Suprapubic skin (tissue), 4 donors: ENCODE data around the gene GNAL. TPM values are rescaled to one million over a fixed set of nuclear protein-coding genes. Genes with fewer than 3 reads are reported as not detected.

Experiments used
- DNase-seq, 2 donors: peaks; one replicate each; pipeline ENCODE4 v3.0.0-alpha.2; 2019; ENCODE audit warnings: low spot score in 2 of 2
- H3K27ac ChIP-seq: fragments of 200-600 bp; sonication (generic); one replicate; pipeline ENCODE4 v1.5.1; 2019
- H3K27me3 ChIP-seq: fragments of 200-600 bp; sonication (generic); one replicate; pipeline ENCODE4 v1.5.1; 2019
- H3K36me3 ChIP-seq: fragments of 200-600 bp; sonication (generic); one replicate; pipeline ENCODE4 v1.5.1; 2019
- H3K4me1 ChIP-seq: fragments of 200-600 bp; sonication (generic); one replicate; pipeline ENCODE4 v1.5.1; 2019
- H3K4me3 ChIP-seq: fragments of 200-600 bp; sonication (generic); one replicate; pipeline ENCODE4 v1.5.1; 2019; ENCODE audit warnings: mild to moderate bottlenecking
- H3K9me3 ChIP-seq: fragments of 200-600 bp; sonication (generic); one replicate; pipeline ENCODE4 v1.5.1; 2019
- CTCF ChIP-seq, 2 donors: fragments of 200-600 bp in 1 of 2; fragments of 450-650 bp in 1 of 2; sonication (generic) in 1 of 2; IDR thresholded peaks; one replicate each; pipeline ENCODE4 v1.5.1; 2016 to 2019; ENCODE audit warnings: antibody characterized with exemption in 2 of 2, mild to moderate bottlenecking in 1 of 2, moderate library complexity in 1 of 2
- EP300 ChIP-seq: sonication (generic); formaldehyde crosslinking; IDR thresholded peaks from one replicate; pipeline ENCODE4 v1.6.1; 2017; ENCODE audit warnings: antibody characterized with exemption
- POLR2A ChIP-seq, 2 donors: fragments of 450-650 bp; IDR thresholded peaks; one replicate each; pipeline ENCODE4 v1.6.1; 2017; ENCODE audit warnings: antibody characterized with exemption in 2 of 2, mild to moderate bottlenecking in 2 of 2, moderate library complexity in 2 of 2
- POLR2AphosphoS5 ChIP-seq, 3 donors: sonication (generic); formaldehyde crosslinking; IDR thresholded peaks; one replicate each; pipeline ENCODE4 v1.6.1; 2017; ENCODE audit warnings: antibody characterized with exemption in 3 of 3
- WGBS: methylation state at CpG from one replicate; pipeline ENCODE4 v1.1.5; 2018; 5-methylcytosine and 5-hydroxymethylcytosine counted together
- total RNA-seq, 4 donors: library from RNA; depleted of rRNA; stranded (reverse); fragments of >200 nt; gene quantifications; one replicate each; pipeline ENCODE4 v1.1.0, GENCODE V29; 2016

GNAL gene
- total RNA-seq, 4 donors from 2014 or later = 8.7 to 17.2 (median 15.0) TPM

- peaks cover 2% of the 10 kb centered on the region for H3K27me3 ChIP-seq
- no peaks in the 10 kb centered on the region for H3K4me1 ChIP-seq
- no peaks in the 10 kb centered on the region for H3K36me3 ChIP-seq
- H3K4me3 ChIP-seq = no peak overlapping the region
- no peak for TF ChIP-seq POLR2AphosphoS5 (IDR thresholded peaks at IDR 0.05)
- no peak for TF ChIP-seq CTCF (IDR thresholded peaks at IDR 0.05)
- no peak for TF ChIP-seq EP300
- no peak for TF ChIP-seq POLR2A (IDR thresholded peaks at IDR 0.05)
- whole genome bisulfite sequencing = 75% methylated on average over 7 of the region's 7 CpGs
- no peak for DNase-seq
- no peak overlapping the region for H3K27ac ChIP-seq
- no peaks in the 10 kb centered on the region for H3K9me3 ChIP-seq
Observed at GRCh38 chr18:11739893-11740292, 50.8 kb downstream of the GNAL start.

DNA sequence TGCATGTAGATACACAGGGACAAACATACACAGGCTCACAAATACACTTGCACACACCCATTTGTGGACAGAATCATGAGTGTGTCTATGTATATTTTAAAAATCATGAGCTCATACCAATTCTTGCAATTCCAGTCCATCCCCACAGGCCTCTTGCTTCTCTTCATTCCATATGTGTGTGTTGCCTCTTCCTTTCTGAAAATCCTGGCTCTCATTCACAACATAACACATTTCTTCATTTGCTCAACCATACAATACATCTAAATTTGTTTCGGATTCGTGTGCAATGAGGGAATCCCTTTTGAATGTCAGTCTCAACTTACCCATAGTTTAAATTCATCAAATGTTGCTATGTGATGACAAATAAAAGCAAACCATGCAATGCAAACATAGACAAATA is 51.4 kb downstream of the GNAL start:
- 72% methylated on average over 2 of the region's 2 CpGs for WGBS
- Histone ChIP-seq H3K36me3 (no peaks in the 10 kb centered on the region), H3K4me3 (no peak overlapping the region), H3K27ac (no peak overlapping the region), H3K9me3 (no peaks in the 10 kb centered on the region), H3K4me1 (no peaks in the 10 kb centered on the region), H3K27me3 (peaks cover 3% of the 10 kb centered on the region)
- no peak for TF ChIP-seq POLR2A (IDR thresholded peaks at IDR 0.05)
- TF ChIP-seq EP300 = no peak
- no peak for TF ChIP-seq CTCF (IDR thresholded peaks at IDR 0.05)
- TF ChIP-seq POLR2AphosphoS5 (IDR thresholded peaks at IDR 0.05) = no peak
- DNase-seq = no peak

DNA sequence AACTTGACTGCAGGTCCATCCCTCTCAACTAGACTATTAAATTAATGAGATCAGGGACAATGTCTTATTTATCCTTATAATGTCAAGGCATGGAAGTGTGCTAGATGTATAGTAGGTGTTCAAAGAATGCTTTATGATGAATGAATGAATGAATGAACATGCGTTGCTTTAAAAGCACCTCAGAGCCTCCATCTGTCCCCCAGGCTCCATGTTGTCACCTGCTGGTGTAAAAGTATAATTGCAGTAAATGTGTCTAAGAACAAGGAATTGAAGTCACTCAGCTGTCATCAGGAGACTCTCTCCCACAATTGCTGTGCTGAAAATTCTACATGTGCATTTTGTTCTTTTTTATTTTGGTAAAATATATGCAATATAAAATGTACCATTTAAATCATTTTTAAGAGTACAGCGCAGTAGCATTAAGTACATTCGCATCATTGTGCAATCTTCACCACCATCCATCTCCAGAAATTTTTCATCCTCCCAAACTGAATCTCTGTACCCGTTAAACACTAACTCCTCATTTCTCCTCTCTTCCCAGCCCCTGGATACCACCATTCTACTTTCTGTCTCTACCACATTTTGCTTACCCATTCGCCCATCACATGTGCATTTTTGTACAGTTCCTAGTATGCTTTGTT is 52.6 kb downstream of the GNAL start:
- 81% methylated on average over 5 of the region's 5 CpGs for WGBS
- no peaks in the 10 kb centered on the region for H3K36me3 ChIP-seq

GRCh38 chr18:11745521-11745920 is 56.5 kb downstream of the GNAL start:
- no peaks in the 10 kb centered on the region for H3K4me1 ChIP-seq
- no peaks in the 10 kb centered on the region for H3K36me3 ChIP-seq
- no peak for DNase-seq
- H3K9me3 ChIP-seq = no peaks in the 10 kb centered on the region
- H3K27ac ChIP-seq = no peak overlapping the region
- 91% methylated on average over 9 of the region's 9 CpGs for WGBS
- H3K27me3 ChIP-seq = peaks cover 9% of the 10 kb centered on the region
- no peak overlapping the region for H3K4me3 ChIP-seq
- no peak for TF ChIP-seq CTCF (IDR thresholded peaks at IDR 0.05)
- TF ChIP-seq EP300 = no peak
- TF ChIP-seq POLR2AphosphoS5 (IDR thresholded peaks at IDR 0.05) = no peak
- TF ChIP-seq POLR2A (IDR thresholded peaks at IDR 0.05) = no peak

More for the DNA sequence above, 52.6 kb downstream of the GNAL start:
- H3K27me3 ChIP-seq = peaks cover 3% of the 10 kb centered on the region
- H3K9me3 ChIP-seq = no peaks in the 10 kb centered on the region
- DNase-seq = no peak
- TF ChIP-seq POLR2AphosphoS5 (IDR thresholded peaks at IDR 0.05) = no peak
- TF ChIP-seq POLR2A (IDR thresholded peaks at IDR 0.05) = no peak
- peak in 1 of 2 donors; percentile 41 for TF ChIP-seq CTCF (IDR thresholded peaks at IDR 0.05)
- TF ChIP-seq EP300 = no peak
- H3K4me3 ChIP-seq = no peak overlapping the region
- no peak overlapping the region for H3K27ac ChIP-seq
- no peaks in the 10 kb centered on the region for H3K4me1 ChIP-seq

- no peak for DNase-seq
- Histone ChIP-seq H3K9me3 (no peaks in the 10 kb centered on the region), H3K4me1 (peaks cover 11% of the 10 kb centered on the region), H3K36me3 (no peaks in the 10 kb centered on the region), H3K4me3 (no peak overlapping the region), H3K27me3 (peaks cover 25% of the 10 kb centered on the region), H3K27ac (no peak overlapping the region)
- WGBS = 98% methylated on average over 4 of the region's 4 CpGs
- TF ChIP-seq EP300 = no peak
- TF ChIP-seq POLR2AphosphoS5 (IDR thresholded peaks at IDR 0.05) = no peak
- TF ChIP-seq CTCF (IDR thresholded peaks at IDR 0.05) = no peak
- TF ChIP-seq POLR2A (IDR thresholded peaks at IDR 0.05) = no peak
Observed at GRCh38 chr18:11747286-11747685, 58.2 kb downstream of the GNAL start.
